ENCODE results near the gene MARCHF10.

Gene MARCHF10

DNA sequence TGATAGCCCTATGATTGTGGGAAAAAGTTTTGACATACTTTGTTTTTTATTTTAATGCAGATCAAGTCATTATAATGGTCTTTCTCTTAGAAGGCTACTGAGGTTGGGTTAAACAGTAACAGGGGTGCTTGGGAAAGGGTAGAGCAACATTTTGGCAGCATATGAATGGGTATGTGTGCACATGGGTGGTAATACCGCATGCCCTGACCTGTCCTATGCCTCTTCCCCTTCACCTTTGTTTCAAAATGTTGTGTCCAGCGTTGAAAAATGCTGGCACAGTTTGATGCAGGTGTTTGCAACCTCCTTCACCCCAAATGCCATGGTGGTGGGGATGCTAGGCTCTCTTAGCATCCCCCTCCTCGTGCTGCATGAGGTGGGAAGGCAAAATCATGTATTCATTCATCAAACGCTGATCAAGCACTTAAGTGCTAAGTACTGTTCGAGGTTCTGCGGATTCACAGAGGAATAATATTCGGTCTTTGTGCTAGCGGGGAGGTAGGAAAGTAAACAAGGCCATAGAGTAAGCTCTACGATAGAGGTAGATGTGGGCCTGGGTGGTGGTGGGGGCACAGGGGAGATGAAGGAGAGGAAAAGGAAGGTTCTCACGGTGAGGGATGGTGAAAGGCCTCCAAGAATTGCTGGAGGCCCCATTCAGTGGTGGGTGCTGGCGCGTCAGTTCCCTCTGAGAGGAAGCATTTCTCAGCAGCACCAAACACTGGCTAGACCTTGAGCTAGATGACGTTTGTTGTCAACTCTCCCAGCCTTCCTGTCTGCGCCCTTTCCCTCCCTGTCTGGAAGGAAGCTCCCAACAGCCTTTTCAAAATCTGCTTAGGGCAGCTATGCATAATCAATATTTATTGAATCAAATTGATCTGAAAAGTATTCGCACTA is 13.3 kb upstream of the MARCHF10 start:
- DNase-seq: no peak

DNA sequence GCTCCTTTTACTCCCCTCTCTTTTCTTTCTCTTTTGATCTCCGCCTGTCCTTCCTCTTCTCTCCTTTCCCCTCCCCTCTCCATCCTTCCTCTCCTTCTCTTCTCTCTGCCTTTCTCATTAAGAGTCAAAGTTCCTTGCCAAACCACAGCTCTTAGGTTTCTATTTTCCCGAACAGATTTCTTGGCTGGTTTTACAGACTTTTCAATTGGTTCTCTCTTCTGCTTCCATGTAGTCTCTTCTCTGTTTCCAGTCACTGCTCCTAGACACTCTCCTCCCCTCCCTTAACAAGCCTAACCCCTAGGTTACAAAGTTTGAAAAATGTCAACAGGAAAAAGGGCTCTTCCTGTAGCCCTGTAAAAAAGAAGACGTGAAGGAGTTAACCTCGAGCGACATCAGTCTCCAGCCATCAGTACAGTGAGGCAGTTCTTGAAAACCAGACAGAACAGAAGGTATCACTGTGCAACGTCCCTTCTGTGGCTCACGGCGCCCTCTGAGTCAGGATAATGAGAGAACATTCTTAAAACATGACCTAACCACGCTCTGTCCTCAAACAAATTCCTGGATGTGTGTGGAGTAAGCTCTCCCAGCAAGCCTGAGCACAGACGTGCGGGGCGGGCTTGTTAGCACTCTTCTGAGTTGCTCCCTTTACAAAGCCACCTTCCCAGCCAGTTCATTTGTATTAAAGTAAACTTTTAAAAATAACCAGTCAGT is 11.6 kb upstream of the MARCHF10 start:
- DNase-seq: no peak

DNA sequence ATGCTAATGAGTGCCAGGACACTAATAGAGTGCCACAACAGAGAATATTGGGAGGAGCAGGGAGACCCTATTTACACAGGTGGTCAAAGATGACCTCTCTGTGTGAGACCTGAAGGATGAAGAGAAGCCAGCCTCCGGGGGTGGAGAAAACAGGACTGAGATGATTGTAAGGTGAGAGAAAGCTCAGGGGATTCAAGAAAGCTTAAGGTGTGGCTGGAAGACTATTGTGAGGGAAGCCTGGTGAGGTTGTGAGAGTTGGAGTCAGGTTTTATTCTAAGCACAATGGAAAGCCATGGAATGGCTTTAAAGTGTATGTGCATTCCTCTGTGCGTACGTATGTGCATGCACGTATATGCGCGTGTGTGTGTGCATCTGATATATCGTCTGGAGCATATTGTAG is 10.4 kb upstream of the MARCHF10 start:
- DNase-seq: no peak

DNA sequence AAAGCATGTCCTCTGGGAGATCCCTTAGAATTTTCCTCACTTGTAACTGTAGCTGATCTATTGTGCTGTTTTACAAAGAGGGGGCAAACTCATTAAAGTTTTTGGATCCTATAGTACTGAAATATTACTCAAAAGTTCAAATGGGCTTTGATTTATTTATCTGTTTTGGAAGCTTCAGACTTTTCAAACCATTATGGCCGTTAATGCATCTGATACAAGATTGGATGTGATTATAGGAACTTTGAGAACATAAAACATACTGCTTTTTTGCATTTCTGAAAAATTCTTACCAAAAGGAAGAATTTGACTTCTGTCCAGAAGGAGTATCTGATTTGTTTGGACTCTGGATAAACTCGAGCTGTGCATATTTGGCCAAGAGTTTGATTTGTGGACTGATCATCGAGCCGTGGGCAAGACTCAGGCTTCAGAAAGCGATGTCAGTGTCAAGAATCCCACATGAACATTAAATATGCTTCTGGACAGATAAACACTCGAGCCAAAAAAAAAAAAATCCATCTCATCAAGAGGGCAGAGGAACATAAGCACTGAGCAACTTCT is 8.2 kb upstream of the MARCHF10 start:
- no peak for DNase-seq

DNA sequence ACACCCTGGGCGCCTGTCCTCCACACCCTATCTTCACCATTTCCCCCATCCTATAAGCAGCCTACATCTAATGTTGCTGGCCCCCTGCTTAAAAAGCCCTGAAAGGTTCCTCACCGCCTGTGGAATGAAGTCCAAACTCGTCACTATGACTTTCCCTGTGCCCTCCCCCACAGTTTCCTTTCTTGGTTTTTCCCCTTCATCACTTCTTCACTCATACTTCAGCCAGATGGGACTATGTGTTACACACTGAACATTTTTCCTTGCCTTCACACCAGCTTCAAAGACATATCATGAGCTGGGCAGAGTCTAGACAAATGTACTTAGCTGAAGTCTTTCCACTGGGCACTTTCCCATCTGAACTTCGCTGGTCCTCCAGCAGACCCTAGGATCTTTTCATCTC is 1.5 kb upstream of the MARCHF10 start:
- no peak for DNase-seq

DNA sequence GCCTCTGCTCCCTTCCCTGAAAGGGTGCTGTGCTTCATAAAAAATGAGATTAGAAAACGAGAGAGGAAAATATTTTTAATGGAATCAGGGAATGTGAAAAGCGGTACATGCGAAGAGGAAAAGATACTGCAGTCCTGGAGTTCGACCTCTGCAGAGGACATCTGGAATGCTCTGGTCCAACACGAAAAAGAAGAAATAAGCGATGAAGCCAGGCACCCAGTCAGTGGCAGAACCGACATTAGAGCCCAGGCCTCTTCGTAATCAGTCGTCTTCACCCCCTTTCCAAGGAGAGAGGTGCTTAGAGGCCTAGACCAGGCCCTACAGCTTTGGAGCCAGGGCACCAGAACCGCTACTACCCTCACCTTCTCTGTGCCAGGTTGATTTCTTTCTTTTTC is 459 bp upstream of the MARCHF10 start:
- DNase-seq: no peak

DNA sequence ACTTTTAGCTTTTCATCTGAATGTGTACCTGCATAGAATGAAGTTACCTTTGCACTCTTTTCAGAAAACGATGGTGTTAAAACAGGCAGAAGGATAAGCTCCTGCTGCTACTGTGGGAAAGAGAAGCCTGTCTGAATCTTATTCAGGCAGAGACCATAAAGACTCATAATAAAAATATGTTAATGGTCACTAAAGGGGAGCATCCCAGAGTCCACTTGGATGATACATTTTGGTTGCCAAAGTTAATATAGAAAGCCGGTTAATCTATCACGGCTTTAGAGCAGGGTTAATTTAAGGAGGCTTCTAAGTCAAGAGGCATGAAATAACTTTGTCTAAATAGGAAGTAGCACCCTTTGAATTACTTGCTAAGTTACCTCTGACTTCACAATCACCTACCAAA is 2.9 kb downstream of the MARCHF10 start:
- no peak for DNase-seq

DNA sequence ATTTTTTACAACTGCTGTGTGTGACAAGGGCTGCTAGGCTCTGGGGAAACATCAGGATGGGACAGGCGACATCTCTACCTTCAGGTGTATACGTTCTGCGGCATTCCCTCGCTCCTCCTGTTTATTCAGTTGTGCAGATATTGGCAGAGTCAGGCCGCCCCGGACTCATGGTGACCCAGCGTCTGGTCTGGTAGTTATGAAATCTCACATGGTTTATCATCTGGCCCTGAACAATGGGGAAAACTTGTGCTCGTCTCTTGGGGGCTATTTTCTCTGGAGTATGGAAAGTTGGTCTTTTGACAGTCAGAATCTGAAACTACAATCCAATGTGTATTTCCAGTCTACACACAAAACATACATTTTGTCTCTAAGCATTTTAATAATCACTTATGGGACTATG is 3.3 kb downstream of the MARCHF10 start:
- no peak for DNase-seq

DNA sequence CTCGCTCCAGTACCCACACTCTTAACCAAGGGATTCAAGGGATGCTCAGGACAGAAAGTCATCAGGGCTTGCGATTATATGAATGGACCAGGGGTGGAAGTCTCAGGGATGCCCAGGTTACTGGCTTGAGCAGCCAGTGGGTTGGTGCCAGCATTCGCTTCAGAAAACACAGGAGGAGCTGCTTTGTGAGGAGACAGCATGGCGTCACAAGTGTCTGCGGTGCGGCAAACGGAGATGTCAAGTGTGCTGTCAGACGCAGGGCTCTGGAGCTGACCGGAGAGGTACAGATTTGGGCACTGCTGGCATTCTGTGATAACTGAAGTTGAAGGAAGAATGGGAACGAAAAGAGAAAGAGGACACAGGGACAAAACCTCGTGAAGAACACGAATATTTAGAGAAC is 4.1 kb downstream of the MARCHF10 start:
- no peak for DNase-seq

DNA sequence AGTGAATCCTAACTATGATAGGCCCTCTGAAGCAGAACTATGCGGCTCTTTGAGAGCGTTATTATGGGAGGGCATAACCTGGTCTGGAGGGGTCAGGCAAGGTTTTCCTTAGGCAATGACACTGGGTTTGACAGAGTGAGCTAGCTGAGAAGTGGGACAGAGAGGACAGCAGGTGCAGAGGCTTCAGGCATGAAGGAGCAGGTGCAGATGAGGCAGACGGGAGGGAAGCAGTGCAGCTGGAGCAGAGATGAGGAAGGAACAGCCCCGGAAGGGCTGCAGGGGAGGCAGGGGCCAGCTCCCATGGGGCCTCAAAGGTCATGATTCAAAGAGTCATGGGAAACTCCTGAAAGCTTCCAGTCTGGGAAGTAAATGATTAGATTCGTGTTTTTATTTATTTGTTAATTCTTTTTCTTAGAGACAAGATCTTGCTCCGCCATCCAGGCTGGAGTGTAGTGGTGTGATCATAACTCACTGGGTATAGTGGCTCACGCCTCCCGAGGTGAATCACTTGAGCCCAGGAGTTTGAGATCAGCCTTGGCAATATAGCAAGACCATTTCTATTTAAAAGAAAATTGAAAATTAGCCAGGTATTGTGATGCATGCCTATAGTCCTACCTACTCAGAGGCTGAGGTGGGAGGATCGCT is 5.4 kb downstream of the MARCHF10 start:
- DNase-seq: no peak

DNA sequence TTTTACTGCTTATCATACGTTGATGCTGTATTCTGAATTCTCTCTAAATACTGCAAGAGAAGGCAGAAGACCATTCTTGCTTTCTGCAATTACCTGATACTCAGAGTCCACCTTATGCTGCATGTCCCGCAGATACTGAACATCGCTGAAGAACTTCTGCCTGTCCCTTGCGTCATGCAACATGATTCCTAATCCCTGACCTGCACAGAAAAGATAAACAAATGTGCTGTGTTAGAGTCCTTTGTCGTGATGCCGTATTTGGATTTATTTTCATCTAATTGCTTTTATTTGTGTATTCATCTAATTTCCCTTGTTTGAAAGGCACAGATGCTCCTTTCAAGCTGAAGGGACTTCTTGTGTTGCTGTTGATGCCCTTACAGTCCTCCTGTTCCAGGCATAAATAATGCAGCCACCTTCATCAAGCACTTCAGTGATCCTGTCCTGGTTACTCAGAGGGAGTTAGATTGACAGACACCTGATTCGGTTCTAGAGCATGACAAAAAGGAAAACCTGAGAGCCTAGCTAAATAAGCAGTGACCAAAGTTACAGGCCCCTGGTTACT is 6.5 kb downstream of the MARCHF10 start:
- DNase-seq: no peak

DNA sequence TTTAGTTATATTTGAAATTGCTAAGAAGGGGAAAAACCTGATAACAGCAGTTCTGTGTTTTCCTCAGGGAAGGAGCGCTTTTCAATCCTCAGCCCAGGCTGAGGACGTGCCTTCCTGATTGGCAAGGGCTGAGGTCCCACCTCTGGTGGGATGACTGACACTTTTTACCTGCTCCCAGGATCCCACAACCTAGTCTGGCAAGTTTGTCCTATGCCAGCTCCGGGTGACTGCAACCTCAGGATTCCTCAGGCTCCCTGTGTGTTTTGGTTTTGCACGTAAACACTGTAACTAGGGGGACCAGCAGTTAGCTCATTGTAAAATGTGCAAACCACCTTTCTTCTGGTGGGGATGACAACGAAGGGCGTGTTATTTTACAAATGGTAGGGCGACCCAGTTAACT is 7.5 kb downstream of the MARCHF10 start:
- no peak for DNase-seq

DNA sequence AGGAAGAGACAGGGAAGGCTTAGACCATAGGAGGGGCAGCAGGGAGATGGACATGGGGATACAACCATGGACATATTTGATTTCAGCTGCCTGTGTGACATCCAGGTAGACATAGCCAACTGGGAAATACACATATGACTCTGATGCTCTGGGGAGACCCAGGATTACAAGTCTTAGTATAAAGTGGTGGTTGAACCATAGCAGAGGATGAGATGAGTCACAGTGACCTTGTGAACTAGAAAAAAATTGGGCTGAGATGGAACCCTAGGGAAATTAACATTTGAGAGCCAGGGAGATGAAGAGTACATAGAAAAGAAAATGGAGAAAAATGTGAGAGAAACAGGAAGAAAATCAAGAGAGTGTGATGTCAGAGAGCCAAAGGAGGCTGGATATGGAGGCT is 10.2 kb downstream of the MARCHF10 start:
- DNase-seq: no peak

DNA sequence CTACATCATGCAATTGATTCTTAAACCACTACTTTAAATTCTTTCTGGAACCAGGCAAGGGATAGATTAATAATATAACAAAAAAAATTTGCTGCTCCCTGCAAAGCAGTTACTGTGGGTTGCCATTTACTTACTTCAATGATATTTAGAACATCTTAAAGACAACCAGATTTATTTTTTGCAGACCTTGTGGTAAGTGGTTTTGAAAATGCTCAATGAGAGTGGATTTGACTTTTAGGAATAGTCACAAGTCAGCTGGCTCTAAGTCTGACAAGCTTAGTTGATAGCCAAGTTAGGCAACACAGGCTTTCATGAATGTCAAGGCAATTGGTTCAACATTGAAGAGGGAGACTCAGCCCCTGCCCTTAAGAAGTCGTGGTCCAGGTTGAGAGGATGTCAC is 11.8 kb downstream of the MARCHF10 start:
- DNase-seq: no peak

DNA sequence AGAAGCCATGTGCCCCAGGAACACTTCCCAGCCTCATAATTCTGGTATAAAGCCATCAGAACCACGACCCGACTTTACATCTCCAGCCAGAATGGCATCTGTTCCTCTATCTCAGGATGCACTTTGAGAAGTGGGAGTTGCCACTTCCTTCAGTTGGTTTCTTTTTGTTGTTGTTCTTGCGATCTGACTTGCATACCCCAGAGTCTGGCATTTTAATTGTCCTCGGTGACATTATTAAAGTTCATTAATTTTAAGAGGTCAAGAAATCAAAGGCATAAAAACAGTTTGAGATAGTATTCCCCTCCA is 13.5 kb downstream of the MARCHF10 start:
- no peak for DNase-seq

DNA sequence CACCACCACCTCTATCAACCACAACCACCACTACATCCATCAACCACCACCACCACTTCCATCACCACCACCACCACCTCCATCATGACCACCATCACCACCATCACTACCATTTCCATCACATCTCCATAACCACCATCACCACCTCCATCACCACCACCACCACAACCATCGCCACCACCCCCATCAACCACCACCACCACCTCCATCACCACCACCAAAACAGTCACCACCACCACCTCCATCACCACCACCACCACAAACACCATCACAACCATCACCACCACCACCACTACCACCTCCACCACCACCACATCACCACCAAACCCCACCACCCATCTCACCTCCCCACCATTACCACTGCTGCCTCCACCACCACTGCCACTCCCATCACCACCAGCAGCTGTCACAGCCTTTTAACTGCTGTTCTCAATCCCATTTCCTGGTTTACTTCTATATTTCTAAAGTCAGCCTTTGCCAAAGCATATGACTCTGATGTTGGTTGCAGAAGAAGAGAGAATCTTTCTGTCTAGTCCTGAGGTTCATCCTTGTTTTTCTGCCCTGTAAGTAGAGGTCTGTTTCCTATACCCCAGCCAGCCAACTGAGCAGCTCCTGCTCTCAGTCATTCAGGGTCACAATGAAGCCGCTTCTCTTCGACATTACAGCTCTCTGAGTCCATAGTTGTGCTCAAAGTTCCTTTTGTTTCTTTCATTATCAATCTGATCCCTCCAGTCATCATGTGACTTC is 14.0 kb downstream of the MARCHF10 start:
- DNase-seq: no peak

DNA sequence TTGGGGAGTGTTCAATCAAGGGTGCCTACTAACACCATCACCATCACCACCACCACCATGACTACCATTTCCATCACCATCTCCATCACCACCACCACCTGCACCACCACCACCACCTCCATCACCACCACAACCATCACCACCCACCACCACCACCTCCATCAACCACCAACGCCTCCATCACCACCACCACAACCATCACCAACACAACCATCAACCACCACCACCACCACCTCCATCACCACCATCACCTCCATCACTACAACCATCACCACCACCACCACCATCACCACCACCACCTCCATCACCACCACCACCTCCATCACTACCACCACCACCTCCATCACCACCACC is 15.7 kb downstream of the MARCHF10 start:
- DNase-seq: no peak

DNA sequence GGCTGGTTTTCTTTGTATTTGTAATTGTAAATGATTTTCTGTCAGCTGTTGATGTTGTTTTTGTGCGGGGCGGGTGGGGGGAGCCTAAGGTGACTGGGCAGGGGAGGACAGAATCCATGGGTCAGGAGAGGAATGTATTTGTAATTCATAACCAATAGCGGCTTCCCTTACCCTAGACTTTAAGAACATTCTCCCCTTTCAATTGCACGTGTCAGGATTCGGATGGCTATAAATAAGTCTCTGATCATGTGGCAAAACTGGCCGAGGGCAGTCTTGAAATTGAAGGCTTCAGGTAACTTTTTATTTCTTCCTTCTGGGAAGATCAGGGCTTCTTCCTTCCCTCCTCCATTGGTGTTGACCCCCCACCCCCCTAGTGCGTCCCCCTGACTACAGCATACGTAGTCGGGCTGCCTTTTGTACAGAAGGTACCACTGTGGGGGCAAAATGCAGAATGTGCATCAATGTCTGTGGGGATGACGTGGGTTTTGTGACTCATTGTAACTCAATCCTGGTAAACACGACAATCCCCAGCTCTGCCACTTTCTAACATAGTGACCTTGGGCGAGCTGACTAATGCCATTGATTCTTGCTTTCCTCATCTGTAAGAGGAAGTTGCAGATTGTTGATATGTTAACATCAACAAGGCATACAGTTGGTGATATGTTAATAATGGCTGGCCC is 16.2 kb downstream of the MARCHF10 start:
- no peak for DNase-seq

DNA sequence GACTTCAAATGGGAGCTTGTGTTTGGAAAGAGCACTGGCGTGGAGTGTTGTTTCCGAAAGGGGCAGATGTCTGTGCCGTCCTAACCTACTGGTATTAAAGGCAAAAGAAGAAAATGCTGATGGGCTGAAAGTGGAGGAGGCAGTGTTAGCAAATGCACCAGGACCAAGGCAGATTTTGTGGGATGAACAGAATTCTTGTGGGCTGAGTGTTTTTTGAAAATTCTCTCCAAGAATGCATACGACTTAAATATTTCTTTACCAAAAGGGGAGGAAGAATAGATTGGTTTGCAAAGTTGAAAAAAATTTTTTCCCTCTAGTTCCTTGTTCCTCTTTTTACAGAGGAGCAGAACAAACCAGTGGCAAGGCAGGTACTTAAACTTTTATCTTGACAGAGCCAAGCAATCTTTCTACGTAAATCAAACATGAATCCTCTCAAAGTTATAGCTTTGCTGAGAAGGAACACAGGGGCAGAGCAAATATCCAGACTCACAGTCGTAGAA is 16.8 kb downstream of the MARCHF10 start:
- DNase-seq: no peak

DNA sequence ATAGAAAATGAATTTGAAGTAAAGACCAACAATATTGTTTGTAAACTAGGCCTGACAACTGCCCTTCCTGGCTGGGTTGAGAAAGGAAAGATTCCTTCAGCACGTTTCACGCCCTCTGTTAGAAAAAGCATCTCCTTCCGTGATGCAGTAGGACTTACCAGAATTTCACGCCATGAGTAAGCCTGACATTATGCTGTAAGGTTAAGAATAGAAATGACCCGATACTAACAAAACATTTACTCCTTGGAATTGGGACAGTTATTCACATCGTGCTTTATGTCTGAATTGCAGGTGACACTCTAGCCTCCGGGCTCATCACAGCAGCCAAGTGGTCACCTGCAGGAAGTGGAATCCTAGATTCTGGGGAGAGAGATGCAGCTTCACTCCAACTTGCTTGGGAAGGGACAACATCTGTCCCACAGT is 17.5 kb downstream of the MARCHF10 start:
- no peak for DNase-seq

DNA sequence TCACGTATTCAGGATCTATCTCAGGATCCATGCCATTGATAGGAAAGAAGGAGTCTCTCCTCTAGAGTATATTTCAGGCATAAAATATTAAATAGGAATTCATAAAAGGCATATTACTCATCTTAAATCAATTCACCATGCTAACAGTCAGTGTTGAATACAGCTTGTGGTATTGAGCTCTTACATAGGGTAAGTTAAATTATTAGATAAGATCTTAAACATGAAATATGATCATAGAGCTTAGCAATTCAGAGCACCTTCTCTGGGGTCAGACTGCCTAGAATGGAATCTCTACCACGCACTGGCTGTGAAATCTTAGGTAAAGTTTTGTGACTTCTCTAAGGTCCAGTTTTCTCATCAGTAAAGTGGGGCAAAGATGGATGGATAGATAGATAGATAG is 20.7 kb downstream of the MARCHF10 start:
- no peak for DNase-seq

DNA sequence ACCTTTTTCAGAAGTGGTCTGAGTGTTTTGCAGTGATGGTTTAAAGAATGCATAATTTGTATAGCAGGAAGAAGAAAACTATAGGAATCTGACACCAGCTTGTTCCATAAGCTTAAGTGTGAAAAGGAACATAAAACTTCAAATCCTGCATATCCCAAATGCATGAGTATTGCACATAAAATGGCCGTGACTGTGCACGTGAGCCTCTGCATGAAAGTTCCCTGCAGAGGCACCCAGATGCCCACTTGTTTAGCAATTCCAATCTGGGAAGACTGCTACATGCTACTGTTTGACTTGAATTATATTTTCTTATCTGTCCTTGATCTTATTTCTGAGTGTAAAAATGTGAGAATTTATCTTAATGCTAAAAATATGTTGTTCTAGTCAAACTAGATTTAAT is 21.5 kb downstream of the MARCHF10 start:
- DNase-seq: no peak
